ENCODE results near the gene TCF12. TPM values are rescaled to one million over a fixed set of nuclear protein-coding genes. Genes with fewer than 3 reads are reported as not detected.

Gene TCF12
- total and polyA plus RNA-seq, 7 experiments from 2014 or later, result 51.3 to 99.4 (median 79.9) TPM

- no peaks in the 10 kb centered on the region for H3K27me3 ChIP-seq (ENCODE audit: control insufficient read depth in 2 of 2, insufficient read depth in 2 of 2, low read length in 2 of 2)
- peaks cover 0 to 2% (median 0%) of the 10 kb centered on the region in 11 donors for H3K9me3 Mint-ChIP-seq
- no peak overlapping the region for H3K4me3 ChIP-seq (ENCODE audit: low read length)
- peaks cover 18 to 71% (median 52%) of the 10 kb centered on the region in 5 donors for H3K36me3 Mint-ChIP-seq
- no peak overlapping the region for H3K4me3 Mint-ChIP-seq
- CTCF ChIA-PET, result no interaction called here
- H3K4me1 ChIP-seq (ENCODE audit: control insufficient read depth in 2 of 2, insufficient read depth in 2 of 2, low read length in 2 of 2), result no peaks in the 10 kb centered on the region
- DNase-seq (no peak), ATAC-seq (no peak)
- no peaks in the 10 kb centered on the region for H3K9me3 ChIP-seq (ENCODE audit: control insufficient read depth in 2 of 3, low read length in 3 of 3)
- H3K27ac ChIP-seq (ENCODE audit: low read depth, low read length), result no peak overlapping the region
- POLR2A ChIA-PET, result no interaction called here
- intact Hi-C loops (cut with micrococcal nuclease), result no loop called here
- H3K27ac Mint-ChIP-seq, result peak overlapping the region in 1 of 9 donors; percentile 6
- H3K27me3 Mint-ChIP-seq, result no peaks in the 10 kb centered on the region
- H3K4me1 Mint-ChIP-seq, result peaks cover 0 to 12% (median 3%) of the 10 kb centered on the region in 7 donors
- H3K36me3 ChIP-seq (ENCODE audit: control insufficient read depth in 2 of 3, insufficient read depth in 3 of 3, low read length in 3 of 3), result peaks cover 0 to 19% (median 0%) of the 10 kb centered on the region in 3 experiments
Observed at GRCh38 chr15:57273402-57273801, 355.0 kb downstream of the TCF12 start.

GRCh38 chr15:57278439-57278838, 360.0 kb downstream of the TCF12 start:
- H3K4me3 ChIP-seq (ENCODE audit: low read length), result no peak overlapping the region
- Mint-ChIP-seq H3K4me3 (no peak overlapping the region), H3K27ac (peak overlapping the region in 2 of 9 donors; percentile 29 to 33), H3K9me3 (no peaks in the 10 kb centered on the region), H3K36me3 (peaks cover 14 to 74% (median 47%) of the 10 kb centered on the region in 5 donors), H3K4me1 (peaks cover 0 to 9% (median 0%) of the 10 kb centered on the region in 7 donors), H3K27me3 (no peaks in the 10 kb centered on the region)
- no peak overlapping the region for H3K27ac ChIP-seq (ENCODE audit: low read depth, low read length)
- ATAC-seq (no peak), DNase-seq (no peak)
- ChIA-PET CTCF (interaction anchor here (0.6 kb wide), 2 partner anchors 9 to 1276 kb away, joined by 3 to 4 read pairs; no protein-coding TSS in a partner anchor), POLR2A (no interaction called here)
- no peaks in the 10 kb centered on the region for H3K27me3 ChIP-seq (ENCODE audit: control insufficient read depth in 2 of 2, insufficient read depth in 2 of 2, low read length in 2 of 2)
- intact Hi-C loops (cut with micrococcal nuclease), result no loop called here
- no peaks in the 10 kb centered on the region for H3K4me1 ChIP-seq (ENCODE audit: control insufficient read depth in 2 of 2, insufficient read depth in 2 of 2, low read length in 2 of 2)
- H3K36me3 ChIP-seq (ENCODE audit: control insufficient read depth in 2 of 3, insufficient read depth in 3 of 3, low read length in 3 of 3), result peaks cover 0 to 20% (median 7%) of the 10 kb centered on the region in 3 experiments
- H3K9me3 ChIP-seq (ENCODE audit: control insufficient read depth in 2 of 3, low read length in 3 of 3), result no peaks in the 10 kb centered on the region

- no peaks in the 10 kb centered on the region for H3K9me3 Mint-ChIP-seq
- intact Hi-C loops (cut with micrococcal nuclease), result no loop called here
- DNase-seq (no peak), ATAC-seq (no peak)
- no peaks in the 10 kb centered on the region for H3K9me3 ChIP-seq (ENCODE audit: control insufficient read depth in 2 of 3, low read length in 3 of 3)
- ChIA-PET CTCF (no interaction called here), POLR2A (no interaction called here)
- H3K27ac ChIP-seq (ENCODE audit: low read depth, low read length), result no peak overlapping the region
- no peak overlapping the region for H3K27ac Mint-ChIP-seq
- no peaks in the 10 kb centered on the region for H3K27me3 ChIP-seq (ENCODE audit: control insufficient read depth in 2 of 2, insufficient read depth in 2 of 2, low read length in 2 of 2)
- no peak overlapping the region for H3K4me3 ChIP-seq (ENCODE audit: low read length)
- H3K4me1 ChIP-seq (ENCODE audit: control insufficient read depth in 2 of 2, insufficient read depth in 2 of 2, low read length in 2 of 2), result no peaks in the 10 kb centered on the region
- H3K36me3 Mint-ChIP-seq, result peaks cover 16 to 71% (median 49%) of the 10 kb centered on the region in 5 donors
- peaks cover 5 to 17% (median 10%) of the 10 kb centered on the region in 7 donors for H3K4me1 Mint-ChIP-seq
- H3K27me3 Mint-ChIP-seq, result no peaks in the 10 kb centered on the region
- no peak overlapping the region for H3K4me3 Mint-ChIP-seq
- H3K36me3 ChIP-seq (ENCODE audit: control insufficient read depth in 2 of 3, insufficient read depth in 3 of 3, low read length in 3 of 3), result peaks cover 0 to 18% (median 7%) of the 10 kb centered on the region in 3 experiments
Observed at GRCh38 chr15:57280464-57280863, 362.0 kb downstream of the TCF12 start.

- Mint-ChIP-seq H3K36me3 (peaks cover 18 to 71% (median 49%) of the 10 kb centered on the region in 5 donors), H3K4me3 (no peak overlapping the region), H3K27me3 (no peaks in the 10 kb centered on the region), H3K4me1 (peaks cover 5 to 17% (median 10%) of the 10 kb centered on the region in 7 donors), H3K27ac (peak overlapping the region in 3 of 9 donors; percentile 38 to 48 (median 39)), H3K9me3 (no peaks in the 10 kb centered on the region)
- no peak for DNase-seq
- POLR2A ChIA-PET, result no interaction called here
- Histone ChIP-seq H3K36me3 (ENCODE audit: control insufficient read depth in 2 of 3, insufficient read depth in 3 of 3, low read length in 3 of 3) (peaks cover 0 to 23% (median 7%) of the 10 kb centered on the region in 3 experiments), H3K27me3 (ENCODE audit: control insufficient read depth in 2 of 2, insufficient read depth in 2 of 2, low read length in 2 of 2) (no peaks in the 10 kb centered on the region), H3K4me3 (ENCODE audit: low read length) (no peak overlapping the region), H3K27ac (ENCODE audit: low read depth, low read length) (no peak overlapping the region), H3K4me1 (ENCODE audit: control insufficient read depth in 2 of 2, insufficient read depth in 2 of 2, low read length in 2 of 2) (no peaks in the 10 kb centered on the region), H3K9me3 (ENCODE audit: control insufficient read depth in 2 of 3, low read length in 3 of 3) (no peaks in the 10 kb centered on the region)
- intact Hi-C loops (cut with micrococcal nuclease), result no loop called here
- CTCF ChIA-PET, result no interaction called here
- no peak for ATAC-seq
Observed at GRCh38 chr15:57281321-57281720, 362.9 kb downstream of the TCF12 start.

- CTCF ChIA-PET, result no interaction called here
- peaks cover 21 to 85% (median 60%) of the 10 kb centered on the region in 5 donors for H3K36me3 Mint-ChIP-seq
- no peaks in the 10 kb centered on the region for H3K4me1 ChIP-seq (ENCODE audit: control insufficient read depth in 2 of 2, insufficient read depth in 2 of 2, low read length in 2 of 2)
- POLR2A ChIA-PET, result no interaction called here
- no peak for DNase-seq
- H3K9me3 ChIP-seq (ENCODE audit: control insufficient read depth in 2 of 3, low read length in 3 of 3), result no peaks in the 10 kb centered on the region
- H3K4me1 Mint-ChIP-seq, result peaks cover 5 to 17% (median 10%) of the 10 kb centered on the region in 7 donors
- no peak overlapping the region for H3K4me3 ChIP-seq (ENCODE audit: low read length)
- H3K9me3 Mint-ChIP-seq, result no peaks in the 10 kb centered on the region
- H3K27me3 Mint-ChIP-seq, result no peaks in the 10 kb centered on the region
- H3K36me3 ChIP-seq (ENCODE audit: control insufficient read depth in 2 of 3, insufficient read depth in 3 of 3, low read length in 3 of 3), result peaks cover 0 to 35% (median 7%) of the 10 kb centered on the region in 3 experiments
- intact Hi-C loops (cut with micrococcal nuclease), result no loop called here
- H3K27me3 ChIP-seq (ENCODE audit: control insufficient read depth in 2 of 2, insufficient read depth in 2 of 2, low read length in 2 of 2), result no peaks in the 10 kb centered on the region
- ATAC-seq, result no peak
- H3K27ac Mint-ChIP-seq, result no peak overlapping the region
- no peak overlapping the region for H3K27ac ChIP-seq (ENCODE audit: low read depth, low read length)
- H3K4me3 Mint-ChIP-seq, result no peak overlapping the region
Observed at GRCh38 chr15:57282686-57283085, 364.2 kb downstream of the TCF12 start.

GRCh38 chr15:57283774-57284503, 365.5 kb downstream of the TCF12 start:
- H3K36me3 ChIP-seq (ENCODE audit: control insufficient read depth in 2 of 3, insufficient read depth in 3 of 3, low read length in 3 of 3), result peaks cover 0 to 39% (median 7%) of the 10 kb centered on the region in 3 experiments
- DNase-seq (no peak), ATAC-seq (no peak)
- POLR2A ChIA-PET, result no interaction called here
- Mint-ChIP-seq H3K4me1 (peaks cover 5 to 14% (median 10%) of the 10 kb centered on the region in 7 donors), H3K36me3 (peaks cover 22 to 87% (median 67%) of the 10 kb centered on the region in 5 donors), H3K27ac (peak overlapping the region in 6 of 9 donors; percentile 5 to 93 (median 56)), H3K27me3 (no peaks in the 10 kb centered on the region), H3K4me3 (no peak overlapping the region), H3K9me3 (no peaks in the 10 kb centered on the region)
- intact Hi-C loops (cut with micrococcal nuclease), result no loop called here
- no peaks in the 10 kb centered on the region for H3K4me1 ChIP-seq (ENCODE audit: control insufficient read depth in 2 of 2, insufficient read depth in 2 of 2, low read length in 2 of 2)
- no peak overlapping the region for H3K27ac ChIP-seq (ENCODE audit: low read depth, low read length)
- H3K27me3 ChIP-seq (ENCODE audit: control insufficient read depth in 2 of 2, insufficient read depth in 2 of 2, low read length in 2 of 2), result no peaks in the 10 kb centered on the region
- no peak overlapping the region for H3K4me3 ChIP-seq (ENCODE audit: low read length)
- H3K9me3 ChIP-seq (ENCODE audit: control insufficient read depth in 2 of 3, low read length in 3 of 3), result no peaks in the 10 kb centered on the region
- CTCF ChIA-PET, result no interaction called here

- POLR2A ChIA-PET, result no interaction called here
Observed at GRCh38 chr15:57284535-57284934, 366.1 kb downstream of the TCF12 start.

More at GRCh38 chr15:57284535-57284934, 366.1 kb downstream of the TCF12 start:
- intact Hi-C loops (cut with micrococcal nuclease), result no loop called here
- no peak overlapping the region for H3K27ac ChIP-seq (ENCODE audit: low read depth, low read length)
- H3K27me3 ChIP-seq (ENCODE audit: control insufficient read depth in 2 of 2, insufficient read depth in 2 of 2, low read length in 2 of 2), result no peaks in the 10 kb centered on the region
- H3K4me3 ChIP-seq (ENCODE audit: low read length), result no peak overlapping the region
- H3K27ac Mint-ChIP-seq, result peak overlapping the region in 7 of 9 donors; percentile 5 to 93 (median 47)
- CTCF ChIA-PET, result no interaction called here
- no peak overlapping the region for H3K4me3 Mint-ChIP-seq
- H3K4me1 Mint-ChIP-seq, result peaks cover 5 to 14% (median 10%) of the 10 kb centered on the region in 7 donors
- H3K36me3 Mint-ChIP-seq, result peaks cover 19 to 87% (median 72%) of the 10 kb centered on the region in 5 donors
- H3K9me3 Mint-ChIP-seq, result peaks cover 0 to 4% (median 0%) of the 10 kb centered on the region in 11 donors
- no peaks in the 10 kb centered on the region for H3K27me3 Mint-ChIP-seq
- H3K36me3 ChIP-seq (ENCODE audit: control insufficient read depth in 2 of 3, insufficient read depth in 3 of 3, low read length in 3 of 3), result peaks cover 0 to 39% (median 7%) of the 10 kb centered on the region in 3 experiments
- no peaks in the 10 kb centered on the region for H3K4me1 ChIP-seq (ENCODE audit: control insufficient read depth in 2 of 2, insufficient read depth in 2 of 2, low read length in 2 of 2)
- ATAC-seq (peak; percentile 34), DNase-seq (no peak)
- H3K9me3 ChIP-seq (ENCODE audit: control insufficient read depth in 2 of 3, low read length in 3 of 3), result no peaks in the 10 kb centered on the region
